ENCODE results near the gene NID2. TPM values are rescaled to one million over a fixed set of nuclear protein-coding genes. Genes with fewer than 3 reads are reported as not detected.
A peak's percentile ranks its signal among the peaks of the same experiment; 100 is the strongest.

Gene NID2
- total and polyA plus RNA-seq, 9 of the 15 experiments (the other 6 are each of a cell fraction or from before 2014, with no cell fraction given) = 0.04 to 0.45 (median 0.16) TPM; not detected in 3

- no peak for TF ChIP-seq GATAD2A (IDR thresholded peaks at IDR 0.05)
- no peak for TF ChIP-seq E4F1 (CRISPR knock-in tag; IDR thresholded peaks at IDR 0.05; ENCODE audit: borderline replicate concordance)
- TF ChIP-seq SMAD4 (CRISPR knock-in tag; conservative IDR thresholded peaks at IDR 0.05) = no peak
- TF ChIP-seq FOXK1 (CRISPR knock-in tag; IDR thresholded peaks at IDR 0.05; ENCODE audit: borderline replicate concordance) = no peak
Measured at GRCh38 chr14:52072266-52072780, 3.5 kb upstream of the NID2 start (continued).

- ChIA-PET CTCF (ENCODE audit: low intra/inter-chr PET ratio) (interaction anchor here (0.6 kb wide), 1 partner anchor 83 kb away, joined by 3 read pairs; no protein-coding TSS in a partner anchor), POLR2A (interaction anchor here (0.6 to 1.3 kb wide), 2 partner anchors 10 to 489 kb away, joined by 3 read pairs; no protein-coding TSS in a partner anchor)
- H3K9me1 ChIP-seq (ENCODE audit: control insufficient read depth, insufficient read depth, low read length) = no peaks in the 10 kb centered on the region
- peaks cover 3 to 27% of the 10 kb centered on the region in 2 experiments; a peak in 3 of 5 replicates for H3K27me3 ChIP-seq (ENCODE audit: control insufficient read depth in 2 of 2, insufficient read depth in 2 of 2, low read length in 2 of 2)
- peak; percentile 44; the same call in 1 of the 3 replicates for ATAC-seq
- intact Hi-C loops (cut with micrococcal nuclease) (loop anchor here (5.0 kb wide), 1 partner anchor 64 kb away; no protein-coding TSS in a partner anchor), in situ Hi-C loops (cut with MboI) (no loop called here)
- no peak overlapping the region for H3K4me3 ChIP-seq
- H4K20me1 ChIP-seq (replicated peaks; ENCODE audit: control insufficient read depth, insufficient read depth, low read length) = no peaks in the 10 kb centered on the region
- BruUV-seq (replicated peaks) = no TSS peak
- H3K36me3 ChIP-seq (ENCODE audit: control insufficient read depth, insufficient read depth, low read length) = no peaks in the 10 kb centered on the region
- no peak for TF ChIP-seq ZBED1 (IDR thresholded peaks at IDR 0.05)
- no peak for TF ChIP-seq BRD9 (IDR thresholded peaks at IDR 0.05; ENCODE audit: low read depth, partially characterized antibody)
- peak in 1 of 2 experiments; percentile 39; a peak in 2 of 4 replicates for TF ChIP-seq RAD21 (CRISPR knock-in tag; conservative IDR thresholded peaks at IDR 0.05 in 1 of 2, IDR thresholded peaks at IDR 0.05 in 1 of 2)
- no peak for TF ChIP-seq HNRNPUL1 (IDR thresholded peaks at IDR 0.05; ENCODE audit: low read length)
- no peak for TF ChIP-seq BDP1 (IDR thresholded peaks at IDR 0.05; ENCODE audit: insufficient read depth, insufficient read length)
- TF ChIP-seq MBD1 (CRISPR knock-in tag; IDR thresholded peaks at IDR 0.05) = no peak
- no peak for TF ChIP-seq ZNF507 (tag; conservative IDR thresholded peaks at IDR 0.05)
- no peak for TF ChIP-seq GABPA (tag; conservative IDR thresholded peaks at IDR 0.05; ENCODE audit: low read depth)
- peak in 1 of 3 experiments; percentile 31; a peak in 2 of 6 replicates for TF ChIP-seq CTCF (IDR thresholded peaks at IDR 0.05 in 2 of 3, conservative IDR thresholded peaks at IDR 0.05 in 1 of 3; ENCODE audit: insufficient read depth in 2 of 3, low read depth in 1 of 3, low read length in 3 of 3)
- TF ChIP-seq ZNF586 (CRISPR knock-in tag; conservative IDR thresholded peaks at IDR 0.05) = no peak
- no peaks in the 10 kb centered on the region for H3K9me3 ChIP-seq (replicated peaks; ENCODE audit: control insufficient read depth, insufficient read depth, low read depth, low read length)
- no peak overlapping the region for H3K9ac ChIP-seq (ENCODE audit: insufficient read depth in 1 of 2, low read depth in 2 of 2, low read length in 2 of 2)
- no peak overlapping the region for H2AFZ ChIP-seq (ENCODE audit: low read depth, low read length)
- H3K79me2 ChIP-seq (ENCODE audit: control insufficient read depth, insufficient read depth, low read length) = no peaks in the 10 kb centered on the region
- FAIRE-seq = no peak
- H3K4me1 ChIP-seq (replicated peaks in 1 of 2; ENCODE audit: control insufficient read depth in 2 of 2, insufficient read depth in 2 of 2, low read length in 2 of 2) = peaks cover 0 to 10% of the 10 kb centered on the region in 2 experiments; a peak in 2 of 5 replicates
- DNase-seq (ENCODE audit: extremely low read depth in 1 of 4, low spot score in 3 of 4) = no peak
- 0% methylated on average over 3 of the region's 3 CpGs for WGBS (ENCODE audit: insufficient coverage, low coverage, missing lambda C conversion rate)
- no peak overlapping the region for H3K4me2 ChIP-seq (ENCODE audit: insufficient read depth, low read length)
- H3K27ac ChIP-seq (ENCODE audit: extremely low read depth, low read depth, low read length) = no peak overlapping the region
Measured at GRCh38 chr14:52071675-52072074, 2.8 kb upstream of the NID2 start.

All from K562 (cell line).